GM12891 (cell line): ENCODE measurements around the gene YTHDF1.

Experiments
- POLR2A ChIP-seq: IDR thresholded peaks from 2 replicates; pipeline ENCODE4 v1.6.1; 2011; ENCODE audit warnings: low read depth, low read length, control low read depth
- POLR2AphosphoS5 ChIP-seq: IDR thresholded peaks from 2 replicates; pipeline ENCODE4 v1.6.1; 2011; ENCODE audit warnings: low read depth, low read length, control low read depth
- SPI1 ChIP-seq: IDR thresholded peaks from 2 replicates; pipeline ENCODE4 v1.6.1; 2011; ENCODE audit warnings: low read depth, low read length, control low read depth

DNA sequence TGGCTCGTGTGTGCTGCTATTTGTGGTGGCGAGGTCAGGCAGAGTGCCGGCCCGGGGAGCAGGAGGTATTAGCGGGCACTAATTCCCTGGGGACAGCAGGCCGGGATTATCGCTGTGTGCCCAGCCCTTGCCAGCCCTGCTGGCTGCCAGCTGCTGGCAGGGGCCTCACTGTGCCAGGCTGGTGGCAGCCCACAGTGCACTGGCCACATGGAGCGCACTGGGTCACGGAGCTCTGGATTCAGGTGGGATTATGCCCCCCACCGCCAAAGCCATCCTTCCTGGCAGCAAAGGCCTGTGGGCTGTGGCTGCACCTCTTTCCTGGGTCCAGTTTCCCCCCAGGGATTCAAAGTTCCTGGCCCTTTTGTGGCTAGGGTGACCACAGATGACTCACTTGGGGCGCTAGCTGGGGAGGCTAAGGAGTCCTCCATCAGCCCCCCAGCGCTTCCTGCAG is 59.7 kb downstream of the YTHDF1 start:
- TF ChIP-seq POLR2AphosphoS5 (no peak), POLR2A (no peak), SPI1 (no peak)
